Panc1 (cell line): Measurements from ENCODE around the gene NCOA3. TPM values are rescaled to one million over a fixed set of nuclear protein-coding genes. Genes with fewer than 3 reads are reported as not detected.
A peak's percentile ranks its signal among the peaks of the same experiment; 100 is the strongest.

ENCODE experiments used
- ATAC-seq: fragments of 200-7000 bp; cut with Tn5 transposase; 2 replicates; pipeline ENCODE4 v1.9.1; 2020; ENCODE audit warnings: mild to moderate bottlenecking, moderate library complexity
- BruUV-seq: library from RNA; stranded (reverse); fragments of 400-500 nt; replicated peaks from 2 replicates; lab custom pipeline; 2021; lab: Mats Ljungman, UMichigan
- CTCF ChIA-PET: fragments of 300-600 bp; sonication (Branson Sonifier 250); formaldehyde crosslinking; loops from one replicate; lab custom pipeline; 2022; ENCODE audit warnings: antibody characterized with exemption; lab: Charles Lee
- POLR2A ChIA-PET: fragments of 300-600 bp; sonication (Branson Sonifier 250); formaldehyde crosslinking; loops from one replicate; lab custom pipeline; 2022; ENCODE audit warnings: antibody characterized with exemption; lab: Charles Lee
- DNase-seq: peaks from one replicate; pipeline ENCODE4 v3.0.0-alpha.2; 2010; ENCODE audit warnings: low read depth, low spot score
- H3K27ac ChIP-seq: 2 replicates; pipeline ENCODE4 v1.5.1; 2011; ENCODE audit warnings: mild to moderate bottlenecking, low read length, inconsistent platforms
- H3K27me3 ChIP-seq: fragments of 200-500 bp; sonication (Bioruptor generic); 2 replicates; pipeline ENCODE4 v1.6.0; 2014; ENCODE audit warnings: low read length, inconsistent platforms; ENCODE audit not compliant: control insufficient read depth, insufficient read depth
- H3K36me3 ChIP-seq: fragments of 200-500 bp; sonication (Bioruptor generic); 2 replicates; pipeline ENCODE4 v1.5.1; 2014; ENCODE audit warnings: inconsistent platforms, mild to moderate bottlenecking, low read length, moderate library complexity; ENCODE audit not compliant: control insufficient read depth, insufficient read depth
- H3K4me1 ChIP-seq: 2 replicates; pipeline ENCODE4 v1.5.1; 2011; ENCODE audit warnings: inconsistent platforms, mild to moderate bottlenecking, low read length, moderate library complexity; ENCODE audit not compliant: control insufficient read depth, insufficient read depth
- H3K4me3 ChIP-seq, 2 experiments: 2 replicates each; pipeline ENCODE4 v1.5.1; 2011 to 2012; ENCODE audit warnings: low read depth in 2 of 2, low read length in 2 of 2, mild to moderate bottlenecking in 2 of 2, inconsistent platforms in 1 of 2, moderate library complexity in 1 of 2
- H3K9me3 ChIP-seq: fragments of 200-500 bp; sonication (Bioruptor generic); 2 replicates; pipeline ENCODE4 v1.5.1; 2014; ENCODE audit warnings: low read depth, mild to moderate bottlenecking, inconsistent platforms, low read length, moderate library complexity; ENCODE audit not compliant: control insufficient read depth, insufficient read depth
- POLR2AphosphoS5 ChIP-seq: IDR thresholded peaks from 2 replicates; pipeline ENCODE4 v1.6.1; 2012; ENCODE audit warnings: mild to moderate bottlenecking, low read depth, low read length, moderate library complexity
- SIN3A ChIP-seq: IDR thresholded peaks from 2 replicates; pipeline ENCODE4 v1.6.1; 2012; ENCODE audit warnings: low read depth, mild to moderate bottlenecking, low read length, moderate library complexity, borderline replicate concordance; ENCODE audit not compliant: insufficient read depth
- TCF7L2 ChIP-seq: IDR thresholded peaks from 2 replicates; pipeline ENCODE4 v1.6.1; 2011; ENCODE audit warnings: mild to moderate bottlenecking, low read depth, low read length, inconsistent platforms
- in situ Hi-C: cut with HindIII; loops from 2 replicates; pipeline ENCODE4 v1.10.0; 2016; ENCODE audit warnings: low sequenced_read_pairs, low pct_unique_long_range_greater_than_20kb
- intact Hi-C: fragments of 100-400 bp; cut with micrococcal nuclease; formaldehyde crosslinking; loops from one replicate; pipeline ENCODE4 v1.10.0; 2022; ENCODE audit not compliant: unreplicated experiment
- total RNA-seq: library from RNA; stranded (reverse); gene quantifications from one replicate; pipeline ENCODE4 v1.2.1, GENCODE V29; 2021; ENCODE audit not compliant: unreplicated experiment
- TF ChIP-seq, protein P1 (sequence below), 2 experiments: IDR thresholded peaks; 2 replicates each; pipeline ENCODE4 v1.6.1; 2011 to 2012; ENCODE audit warnings: low read depth in 2 of 2, control low read depth in 1 of 2, low read length in 1 of 2, mild to moderate bottlenecking in 1 of 2, moderate library complexity in 1 of 2; ENCODE audit not compliant: insufficient read depth in 1 of 2
- TF ChIP-seq, protein P2 (sequence below): fragments of 450-650 bp; IDR thresholded peaks from 2 replicates; pipeline ENCODE4 v1.5.1; 2017; ENCODE audit warnings: mild to moderate bottlenecking

NCOA3 gene
- total RNA-seq, 1 experiment from 2014 or later: 47.7 TPM

DNA sequence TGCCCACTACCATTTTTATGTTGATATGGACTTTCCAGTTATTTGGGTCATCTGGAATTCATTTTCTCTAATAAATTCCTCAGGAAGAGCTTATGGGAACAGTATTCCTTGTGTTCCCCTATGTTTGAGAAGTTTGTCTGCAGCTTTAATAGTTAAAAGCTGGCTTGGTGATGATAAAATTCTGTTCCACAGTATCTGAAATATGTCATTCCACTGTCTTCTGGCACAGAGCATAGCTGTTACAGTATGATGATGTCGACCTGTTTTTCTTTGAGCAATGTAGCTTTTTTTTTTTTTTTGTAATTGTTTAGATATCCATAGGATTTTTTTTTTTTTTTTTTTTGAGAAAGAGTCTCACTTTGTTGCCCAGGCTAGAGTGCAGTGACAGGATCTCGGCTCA is 43.2 kb downstream of the NCOA3 start:
- TSS peak; percentile 29 for BruUV-seq
- H3K36me3 ChIP-seq: no peaks in the 10 kb centered on the region
- CTCF ChIA-PET: no interaction called here
- TF ChIP-seq SIN3A (no peak), POLR2AphosphoS5 (no peak), TCF7L2 (no peak)
- TF ChIP-seq, protein P1, sequence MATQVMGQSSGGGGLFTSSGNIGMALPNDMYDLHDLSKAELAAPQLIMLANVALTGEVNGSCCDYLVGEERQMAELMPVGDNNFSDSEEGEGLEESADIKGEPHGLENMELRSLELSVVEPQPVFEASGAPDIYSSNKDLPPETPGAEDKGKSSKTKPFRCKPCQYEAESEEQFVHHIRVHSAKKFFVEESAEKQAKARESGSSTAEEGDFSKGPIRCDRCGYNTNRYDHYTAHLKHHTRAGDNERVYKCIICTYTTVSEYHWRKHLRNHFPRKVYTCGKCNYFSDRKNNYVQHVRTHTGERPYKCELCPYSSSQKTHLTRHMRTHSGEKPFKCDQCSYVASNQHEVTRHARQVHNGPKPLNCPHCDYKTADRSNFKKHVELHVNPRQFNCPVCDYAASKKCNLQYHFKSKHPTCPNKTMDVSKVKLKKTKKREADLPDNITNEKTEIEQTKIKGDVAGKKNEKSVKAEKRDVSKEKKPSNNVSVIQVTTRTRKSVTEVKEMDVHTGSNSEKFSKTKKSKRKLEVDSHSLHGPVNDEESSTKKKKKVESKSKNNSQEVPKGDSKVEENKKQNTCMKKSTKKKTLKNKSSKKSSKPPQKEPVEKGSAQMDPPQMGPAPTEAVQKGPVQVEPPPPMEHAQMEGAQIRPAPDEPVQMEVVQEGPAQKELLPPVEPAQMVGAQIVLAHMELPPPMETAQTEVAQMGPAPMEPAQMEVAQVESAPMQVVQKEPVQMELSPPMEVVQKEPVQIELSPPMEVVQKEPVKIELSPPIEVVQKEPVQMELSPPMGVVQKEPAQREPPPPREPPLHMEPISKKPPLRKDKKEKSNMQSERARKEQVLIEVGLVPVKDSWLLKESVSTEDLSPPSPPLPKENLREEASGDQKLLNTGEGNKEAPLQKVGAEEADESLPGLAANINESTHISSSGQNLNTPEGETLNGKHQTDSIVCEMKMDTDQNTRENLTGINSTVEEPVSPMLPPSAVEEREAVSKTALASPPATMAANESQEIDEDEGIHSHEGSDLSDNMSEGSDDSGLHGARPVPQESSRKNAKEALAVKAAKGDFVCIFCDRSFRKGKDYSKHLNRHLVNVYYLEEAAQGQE (IDR thresholded peaks at IDR 0.05; ENCODE audit: insufficient read depth in 1 of 2, low read depth in 2 of 2, low read length in 1 of 2): no peak
- TF ChIP-seq, protein P2, sequence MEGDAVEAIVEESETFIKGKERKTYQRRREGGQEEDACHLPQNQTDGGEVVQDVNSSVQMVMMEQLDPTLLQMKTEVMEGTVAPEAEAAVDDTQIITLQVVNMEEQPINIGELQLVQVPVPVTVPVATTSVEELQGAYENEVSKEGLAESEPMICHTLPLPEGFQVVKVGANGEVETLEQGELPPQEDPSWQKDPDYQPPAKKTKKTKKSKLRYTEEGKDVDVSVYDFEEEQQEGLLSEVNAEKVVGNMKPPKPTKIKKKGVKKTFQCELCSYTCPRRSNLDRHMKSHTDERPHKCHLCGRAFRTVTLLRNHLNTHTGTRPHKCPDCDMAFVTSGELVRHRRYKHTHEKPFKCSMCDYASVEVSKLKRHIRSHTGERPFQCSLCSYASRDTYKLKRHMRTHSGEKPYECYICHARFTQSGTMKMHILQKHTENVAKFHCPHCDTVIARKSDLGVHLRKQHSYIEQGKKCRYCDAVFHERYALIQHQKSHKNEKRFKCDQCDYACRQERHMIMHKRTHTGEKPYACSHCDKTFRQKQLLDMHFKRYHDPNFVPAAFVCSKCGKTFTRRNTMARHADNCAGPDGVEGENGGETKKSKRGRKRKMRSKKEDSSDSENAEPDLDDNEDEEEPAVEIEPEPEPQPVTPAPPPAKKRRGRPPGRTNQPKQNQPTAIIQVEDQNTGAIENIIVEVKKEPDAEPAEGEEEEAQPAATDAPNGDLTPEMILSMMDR: no peak
- POLR2A ChIA-PET: interaction anchor here (0.6 kb wide), 1 partner anchor 13 kb away, joined by 5 read pairs; no protein-coding TSS in a partner anchor
- peaks cover 17% of the 10 kb centered on the region; the same call in 1 of the 2 replicates for H3K4me1 ChIP-seq
- ATAC-seq (no peak), DNase-seq (no peak)
- in situ Hi-C loops (no loop called here), intact Hi-C loops (no loop called here)
- H3K4me3 ChIP-seq: no peak overlapping the region
- H3K9me3 ChIP-seq: no peaks in the 10 kb centered on the region
- H3K27me3 ChIP-seq: no peaks in the 10 kb centered on the region
- H3K27ac ChIP-seq: no peak overlapping the region

DNA sequence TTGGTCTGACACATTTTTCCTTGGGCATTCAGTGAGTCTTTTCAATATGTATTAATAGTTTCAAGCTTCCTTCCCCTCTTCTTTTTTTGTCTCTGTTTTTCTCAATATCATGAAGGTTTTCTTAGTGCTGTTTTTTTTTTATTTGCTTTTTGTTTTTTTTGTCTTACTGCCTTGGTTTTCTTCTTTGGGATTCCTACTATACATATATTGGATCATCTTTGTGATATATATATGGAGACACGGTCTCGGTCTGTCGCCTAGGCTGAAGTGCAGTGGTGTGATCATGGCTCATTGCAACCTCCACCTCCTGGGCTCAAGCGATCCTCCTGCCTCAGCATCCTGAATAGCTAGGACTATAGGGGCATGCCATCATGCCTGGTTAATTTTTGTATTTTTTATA is 43.8 kb downstream of the NCOA3 start:
- Histone ChIP-seq H3K27me3 (no peaks in the 10 kb centered on the region), H3K4me3 (no peak overlapping the region), H3K4me1 (peaks cover 11% of the 10 kb centered on the region; the same call in 1 of the 2 replicates), H3K36me3 (no peaks in the 10 kb centered on the region), H3K27ac (no peak overlapping the region), H3K9me3 (no peaks in the 10 kb centered on the region)
- TF ChIP-seq TCF7L2 (no peak), SIN3A (no peak), POLR2AphosphoS5 (no peak)
- TF ChIP-seq, protein P2: no peak
- TF ChIP-seq, protein P1 (IDR thresholded peaks at IDR 0.05; ENCODE audit: insufficient read depth in 1 of 2, low read depth in 2 of 2, low read length in 1 of 2): no peak
- in situ Hi-C loops (no loop called here), intact Hi-C loops (no loop called here)
- ATAC-seq (no peak), DNase-seq (no peak)
- ChIA-PET POLR2A (interaction anchor here (0.6 kb wide), 1 partner anchor 12 kb away, joined by 5 read pairs; no protein-coding TSS in a partner anchor), CTCF (interaction anchor here (0.6 kb wide), 1 partner anchor 59 kb away, joined by 3 read pairs; no protein-coding TSS in a partner anchor)
- no TSS peak for BruUV-seq
